ENCODE measurements around the gene CXCL12. TPM values are rescaled to one million over a fixed set of nuclear protein-coding genes. Genes with fewer than 3 reads are reported as not detected.

Gene CXCL12
- total and polyA plus RNA-seq, 5 donors from 2014 or later = not detected

DNA sequence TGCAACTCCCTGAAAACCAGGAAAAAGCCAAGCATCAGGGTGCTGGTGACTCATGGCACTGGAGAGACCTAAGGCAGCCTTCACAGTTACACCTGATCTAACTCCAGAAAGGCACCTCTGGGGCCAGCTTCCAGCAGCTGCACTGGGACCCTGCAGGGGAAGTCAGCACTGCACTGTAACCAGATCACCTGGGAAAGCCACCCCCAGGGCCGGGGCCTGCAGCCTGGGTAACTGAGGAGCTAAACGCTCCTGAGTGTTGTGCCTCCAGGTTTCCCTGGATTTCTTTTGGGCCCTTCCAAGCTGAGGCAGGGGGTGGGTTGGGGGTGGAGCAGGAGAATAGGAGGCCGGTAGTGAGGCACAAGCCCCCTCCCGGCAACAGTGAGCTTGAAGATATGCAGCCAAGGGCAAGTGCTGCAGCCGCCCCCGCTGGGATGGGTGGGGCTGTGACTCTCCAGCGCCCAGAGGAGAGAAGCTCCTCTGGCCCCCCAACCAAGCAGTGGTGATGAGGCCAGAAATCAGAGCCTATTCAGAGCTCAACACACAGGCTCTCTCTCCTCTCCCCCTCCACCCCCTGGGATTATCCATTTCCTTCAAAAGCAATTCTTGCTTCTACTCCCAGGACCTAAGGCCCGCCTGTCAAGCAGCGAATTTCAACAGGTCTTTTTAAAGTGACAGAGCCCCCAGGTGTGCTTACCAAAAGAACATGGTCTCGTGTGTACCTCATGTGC lies 2.6 kb downstream of the CXCL12 start:
- H3K27me3 ChIP-seq (ENCODE audit: control insufficient read depth, insufficient read depth, low read length) = no peaks in the 10 kb centered on the region
- peaks cover 46% of the 10 kb centered on the region for H3K27me3 Mint-ChIP-seq

DNA sequence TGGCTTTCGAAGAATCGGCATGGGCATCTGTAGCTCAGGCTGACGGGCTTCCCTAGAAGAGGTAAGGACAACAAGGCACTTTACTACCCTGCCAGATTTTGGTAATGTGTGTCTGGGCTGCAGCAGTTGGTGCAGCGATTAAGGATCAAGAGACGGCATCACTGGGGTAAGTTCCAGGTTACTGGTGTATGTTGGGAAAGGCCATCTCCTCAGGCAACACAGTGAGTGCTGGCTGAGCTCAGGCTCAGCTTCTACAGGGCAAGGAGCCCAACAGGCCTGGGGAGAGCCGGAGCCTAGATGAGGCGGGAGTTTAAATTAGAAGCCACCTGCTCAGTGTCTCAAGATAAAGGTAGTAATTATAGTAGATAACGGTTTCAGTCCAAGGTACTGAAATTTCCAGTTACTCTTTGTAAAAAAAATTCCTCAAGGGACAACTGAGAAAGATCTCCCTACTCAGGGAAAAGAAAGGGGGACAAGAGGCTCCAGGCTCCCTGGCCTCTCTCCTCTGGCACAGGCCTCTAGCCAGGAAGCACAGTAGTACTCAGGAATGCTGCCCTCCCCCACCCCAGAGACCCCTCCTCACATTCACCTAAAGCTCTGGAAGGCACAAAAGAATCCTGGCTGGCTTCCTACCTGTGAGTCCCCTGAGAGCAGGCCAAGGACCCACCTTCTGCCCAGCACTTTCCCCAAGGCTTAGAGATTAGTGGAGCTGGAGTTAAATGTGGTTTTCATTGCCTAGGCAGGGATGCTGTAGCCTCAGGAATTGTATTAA lies 3.9 kb downstream of the CXCL12 start:
- no peaks in the 10 kb centered on the region for H3K9me3 ChIP-seq (ENCODE audit: control insufficient read depth in 2 of 2, low read length in 2 of 2)
- Mint-ChIP-seq H3K9me3 (peaks cover 0 to 5% (median 0%) of the 10 kb centered on the region in 7 donors), H3K27me3 (peaks cover 39% of the 10 kb centered on the region), H3K27ac (no peak overlapping the region), H3K4me3 (no peak overlapping the region), H3K4me1 (peaks cover 0 to 5% (median 0%) of the 10 kb centered on the region in 4 donors), H3K36me3 (no peaks in the 10 kb centered on the region)
- ATAC-seq (ENCODE audit: low read depth in 2 of 2) = no peak
- H3K27me3 ChIP-seq (ENCODE audit: control insufficient read depth, insufficient read depth, low read length) = no peaks in the 10 kb centered on the region
- DNase-seq = no peak
- no peak overlapping the region for H3K4me3 ChIP-seq (ENCODE audit: low read depth, low read length)
- H3K4me1 ChIP-seq (ENCODE audit: control insufficient read depth, insufficient read depth, low read length, poor library complexity, severe bottlenecking) = peaks cover 3% of the 10 kb centered on the region
- H3K27ac ChIP-seq (ENCODE audit: insufficient read depth, low read length, poor library complexity, severe bottlenecking) = no peak overlapping the region
- H3K36me3 ChIP-seq (ENCODE audit: control insufficient read depth, insufficient read depth, low read length) = no peaks in the 10 kb centered on the region

More for the DNA sequence above, 2.6 kb downstream of the CXCL12 start:
- Mint-ChIP-seq H3K9me3 (peaks cover 0 to 5% (median 0%) of the 10 kb centered on the region in 7 donors), H3K36me3 (no peaks in the 10 kb centered on the region), H3K4me3 (no peak overlapping the region), H3K4me1 (peaks cover 0 to 5% (median 0%) of the 10 kb centered on the region in 4 donors), H3K27ac (no peak overlapping the region)
- H3K4me1 ChIP-seq (ENCODE audit: control insufficient read depth, insufficient read depth, low read length, poor library complexity, severe bottlenecking) = peaks cover 3% of the 10 kb centered on the region
- H3K36me3 ChIP-seq (ENCODE audit: control insufficient read depth, insufficient read depth, low read length) = no peaks in the 10 kb centered on the region
- no peak overlapping the region for H3K4me3 ChIP-seq (ENCODE audit: low read depth, low read length)
- no peaks in the 10 kb centered on the region for H3K9me3 ChIP-seq (ENCODE audit: control insufficient read depth in 2 of 2, low read length in 2 of 2)
- ATAC-seq (ENCODE audit: low read depth in 2 of 2) (no peak), DNase-seq (no peak)
- H3K27ac ChIP-seq (ENCODE audit: insufficient read depth, low read length, poor library complexity, severe bottlenecking) = no peak overlapping the region

DNA sequence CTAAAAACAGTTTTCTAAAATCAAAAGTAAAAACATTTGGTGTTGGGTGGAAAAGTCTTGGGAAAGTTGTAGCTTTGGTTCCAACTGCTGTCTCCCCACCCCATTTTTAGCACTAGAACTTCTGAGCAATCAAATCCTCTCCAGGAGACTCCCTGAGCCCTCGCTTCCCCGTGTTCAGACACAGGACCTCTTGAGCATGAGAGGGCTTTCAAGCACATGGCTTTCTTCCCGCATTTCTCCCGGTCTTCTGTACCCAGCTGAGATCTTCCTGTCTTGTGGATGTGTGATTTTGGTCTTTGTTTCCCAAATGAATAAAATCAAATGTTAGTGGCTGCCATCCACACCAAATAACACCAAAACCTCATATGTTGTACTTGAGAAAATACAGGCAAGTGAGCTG lies 5.0 kb downstream of the CXCL12 start:
- no peak for ATAC-seq (ENCODE audit: low read depth in 2 of 2)
- Mint-ChIP-seq H3K36me3 (no peaks in the 10 kb centered on the region), H3K9me3 (peaks cover 0 to 5% (median 0%) of the 10 kb centered on the region in 7 donors), H3K27ac (peak overlapping the region in 1 of 3 donors; percentile 16), H3K27me3 (peaks cover 32% of the 10 kb centered on the region), H3K4me1 (no peaks in the 10 kb centered on the region), H3K4me3 (no peak overlapping the region)
- Histone ChIP-seq H3K4me3 (ENCODE audit: low read depth, low read length) (no peak overlapping the region), H3K27ac (ENCODE audit: insufficient read depth, low read length, poor library complexity, severe bottlenecking) (no peak overlapping the region), H3K36me3 (ENCODE audit: control insufficient read depth, insufficient read depth, low read length) (no peaks in the 10 kb centered on the region), H3K4me1 (ENCODE audit: control insufficient read depth, insufficient read depth, low read length, poor library complexity, severe bottlenecking) (no peaks in the 10 kb centered on the region), H3K27me3 (ENCODE audit: control insufficient read depth, insufficient read depth, low read length) (no peaks in the 10 kb centered on the region), H3K9me3 (ENCODE audit: control insufficient read depth in 2 of 2, low read length in 2 of 2) (no peaks in the 10 kb centered on the region)
- DNase-seq = no peak

DNA sequence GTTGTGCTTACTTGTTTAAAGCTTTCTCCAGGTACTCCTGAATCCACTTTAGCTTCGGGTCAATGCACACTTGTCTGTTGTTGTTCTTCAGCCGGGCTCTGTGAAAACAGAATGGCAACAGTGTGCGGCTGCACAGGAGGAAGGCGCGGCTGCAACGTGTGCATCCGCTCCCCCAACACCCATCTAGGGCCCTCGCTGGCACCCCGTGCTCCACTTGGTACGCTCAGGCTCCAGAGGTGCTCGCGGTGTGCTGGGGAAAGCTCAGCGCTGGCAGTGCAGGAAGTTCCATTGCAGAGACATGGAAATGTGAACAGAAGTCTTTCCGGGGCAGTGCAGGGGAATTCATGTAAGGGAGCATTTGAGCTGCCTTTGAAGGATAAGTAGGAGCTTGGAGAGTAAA lies 6.3 kb downstream of the CXCL12 start:
- no peak for ATAC-seq (ENCODE audit: low read depth in 2 of 2)
- no peaks in the 10 kb centered on the region for H3K36me3 Mint-ChIP-seq
- no peak overlapping the region for H3K27ac Mint-ChIP-seq
- peaks cover 27% of the 10 kb centered on the region for H3K27me3 Mint-ChIP-seq
- Histone ChIP-seq H3K4me3 (ENCODE audit: low read depth, low read length) (no peak overlapping the region), H3K27ac (ENCODE audit: insufficient read depth, low read length, poor library complexity, severe bottlenecking) (no peak overlapping the region), H3K4me1 (ENCODE audit: control insufficient read depth, insufficient read depth, low read length, poor library complexity, severe bottlenecking) (no peaks in the 10 kb centered on the region), H3K9me3 (ENCODE audit: control insufficient read depth in 2 of 2, low read length in 2 of 2) (no peaks in the 10 kb centered on the region), H3K36me3 (ENCODE audit: control insufficient read depth, insufficient read depth, low read length) (no peaks in the 10 kb centered on the region), H3K27me3 (ENCODE audit: control insufficient read depth, insufficient read depth, low read length) (no peaks in the 10 kb centered on the region)
- H3K4me1 Mint-ChIP-seq = no peaks in the 10 kb centered on the region
- peaks cover 0 to 5% (median 0%) of the 10 kb centered on the region in 7 donors for H3K9me3 Mint-ChIP-seq
- no peak for DNase-seq
- H3K4me3 Mint-ChIP-seq = no peak overlapping the region

DNA sequence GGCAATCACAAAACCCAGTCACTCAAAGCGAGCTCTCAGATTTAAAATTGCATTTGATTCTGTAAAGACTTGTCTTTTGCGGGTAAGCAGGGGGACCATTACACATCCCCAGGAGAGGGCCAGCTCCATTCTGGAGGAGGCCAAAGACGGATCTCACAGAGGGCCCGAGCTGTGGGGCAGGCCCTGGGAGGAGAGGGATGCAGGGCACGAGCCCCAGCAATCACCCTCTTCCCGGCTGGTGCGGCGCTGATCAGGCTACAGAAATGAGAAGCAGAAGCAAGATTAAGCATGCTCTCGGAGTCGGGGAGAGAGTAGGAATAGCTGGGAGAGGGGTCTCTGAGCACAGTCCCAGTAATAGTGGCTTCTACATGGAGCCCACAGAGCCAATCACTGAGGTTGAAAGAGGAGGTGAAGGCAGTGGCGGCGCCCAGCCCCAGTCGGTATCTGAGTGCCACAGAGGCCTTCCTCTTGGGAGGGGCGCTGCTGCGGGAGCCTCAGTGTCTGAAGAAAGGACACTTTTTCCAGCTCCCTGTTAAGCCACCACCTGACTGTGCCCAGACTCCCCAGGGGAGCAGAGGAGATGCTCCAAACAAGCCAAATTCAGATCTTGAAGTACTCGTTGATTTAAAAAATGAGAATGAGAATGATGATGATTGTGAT lies 7.1 kb downstream of the CXCL12 start:
- Histone ChIP-seq H3K36me3 (ENCODE audit: control insufficient read depth, insufficient read depth, low read length) (no peaks in the 10 kb centered on the region), H3K4me3 (ENCODE audit: low read depth, low read length) (no peak overlapping the region), H3K4me1 (ENCODE audit: control insufficient read depth, insufficient read depth, low read length, poor library complexity, severe bottlenecking) (no peaks in the 10 kb centered on the region), H3K9me3 (ENCODE audit: control insufficient read depth in 2 of 2, low read length in 2 of 2) (no peaks in the 10 kb centered on the region), H3K27ac (ENCODE audit: insufficient read depth, low read length, poor library complexity, severe bottlenecking) (no peak overlapping the region), H3K27me3 (ENCODE audit: control insufficient read depth, insufficient read depth, low read length) (no peaks in the 10 kb centered on the region)
- Mint-ChIP-seq H3K9me3 (peaks cover 0 to 3% (median 0%) of the 10 kb centered on the region in 7 donors), H3K27ac (no peak overlapping the region), H3K4me3 (no peak overlapping the region), H3K4me1 (no peaks in the 10 kb centered on the region), H3K27me3 (peaks cover 19% of the 10 kb centered on the region), H3K36me3 (no peaks in the 10 kb centered on the region)
- no peak for ATAC-seq (ENCODE audit: low read depth in 2 of 2)
- no peak for DNase-seq

DNA sequence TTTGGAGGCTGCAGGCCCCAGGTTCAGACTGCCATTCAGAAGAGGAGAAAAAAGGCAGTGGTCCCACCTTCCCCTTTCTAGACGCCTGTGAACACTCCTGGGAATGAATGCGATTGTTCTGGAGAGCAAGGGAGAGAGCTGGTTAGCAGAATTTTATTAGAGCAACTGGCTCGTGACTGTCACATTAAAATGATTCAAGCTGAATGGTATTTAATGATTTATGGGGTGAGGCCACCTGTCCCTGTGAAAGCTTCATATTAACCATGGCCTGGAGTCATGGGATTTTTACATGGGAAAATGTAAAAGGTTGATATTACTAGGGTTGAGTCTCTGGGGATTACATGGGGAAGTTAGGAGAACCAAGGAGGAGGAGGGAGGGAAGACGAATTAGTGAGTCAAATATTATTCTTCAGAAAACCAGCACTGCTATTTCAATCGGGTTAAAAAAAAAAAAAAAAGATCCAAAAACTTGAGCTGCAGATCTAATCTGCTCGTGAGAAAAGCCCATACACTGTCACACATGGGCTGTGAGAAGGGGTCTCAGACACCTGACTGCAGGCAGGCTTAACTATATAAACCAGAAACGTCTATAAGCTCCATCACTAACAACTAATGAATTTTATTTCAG lies 8.3 kb downstream of the CXCL12 start:
- Histone ChIP-seq H3K9me3 (ENCODE audit: control insufficient read depth in 2 of 2, low read length in 2 of 2) (no peaks in the 10 kb centered on the region), H3K4me1 (ENCODE audit: control insufficient read depth, insufficient read depth, low read length, poor library complexity, severe bottlenecking) (no peaks in the 10 kb centered on the region), H3K27ac (ENCODE audit: insufficient read depth, low read length, poor library complexity, severe bottlenecking) (no peak overlapping the region), H3K4me3 (ENCODE audit: low read depth, low read length) (no peak overlapping the region), H3K36me3 (ENCODE audit: control insufficient read depth, insufficient read depth, low read length) (no peaks in the 10 kb centered on the region), H3K27me3 (ENCODE audit: control insufficient read depth, insufficient read depth, low read length) (no peaks in the 10 kb centered on the region)
- Mint-ChIP-seq H3K36me3 (no peaks in the 10 kb centered on the region), H3K4me1 (no peaks in the 10 kb centered on the region), H3K4me3 (no peak overlapping the region), H3K9me3 (peaks cover 0 to 3% (median 0%) of the 10 kb centered on the region in 7 donors), H3K27ac (peak overlapping the region in 1 of 3 donors; percentile 10), H3K27me3 (peaks cover 16% of the 10 kb centered on the region)
- ATAC-seq (ENCODE audit: low read depth in 2 of 2) = no peak
- no peak for DNase-seq

DNA sequence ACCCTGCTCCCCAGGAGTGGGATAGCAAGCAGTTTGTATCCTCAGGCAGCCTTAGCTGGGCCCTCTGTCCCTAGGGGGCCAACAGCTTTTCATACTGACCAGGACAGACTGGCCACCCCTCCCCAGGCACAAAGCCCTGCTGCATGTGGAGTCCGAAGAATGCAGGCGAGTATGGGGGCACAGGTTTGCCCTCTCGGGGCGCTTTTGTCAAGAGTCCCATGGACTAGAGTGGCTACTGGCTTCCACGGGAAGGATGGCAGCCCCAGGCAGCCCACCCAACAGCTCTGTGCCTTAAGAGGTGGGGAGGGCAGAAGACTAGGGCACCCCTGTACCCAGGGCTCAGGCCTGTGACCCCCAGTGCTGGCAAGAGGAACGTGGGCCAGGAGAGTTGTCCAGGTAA lies 10.7 kb downstream of the CXCL12 start:
- H3K27me3 Mint-ChIP-seq = no peaks in the 10 kb centered on the region
- H3K36me3 ChIP-seq (ENCODE audit: control insufficient read depth, insufficient read depth, low read length) = no peaks in the 10 kb centered on the region
- DNase-seq = no peak

More for the DNA sequence above, 10.7 kb downstream of the CXCL12 start:
- Mint-ChIP-seq H3K4me3 (no peak overlapping the region), H3K9me3 (peaks cover 0 to 3% (median 0%) of the 10 kb centered on the region in 7 donors), H3K4me1 (no peaks in the 10 kb centered on the region), H3K36me3 (no peaks in the 10 kb centered on the region), H3K27ac (no peak overlapping the region)
- no peak for ATAC-seq (ENCODE audit: low read depth in 2 of 2)
- Histone ChIP-seq H3K27me3 (ENCODE audit: control insufficient read depth, insufficient read depth, low read length) (no peaks in the 10 kb centered on the region), H3K4me1 (ENCODE audit: control insufficient read depth, insufficient read depth, low read length, poor library complexity, severe bottlenecking) (no peaks in the 10 kb centered on the region), H3K27ac (ENCODE audit: insufficient read depth, low read length, poor library complexity, severe bottlenecking) (no peak overlapping the region), H3K9me3 (ENCODE audit: control insufficient read depth in 2 of 2, low read length in 2 of 2) (no peaks in the 10 kb centered on the region), H3K4me3 (ENCODE audit: low read depth, low read length) (no peak overlapping the region)

Data from CD4-positive, CD25-positive, alpha-beta regulatory T cell (primary cell).